Measurements from ENCODE around the gene INTS7. TPM values are rescaled to one million over a fixed set of nuclear protein-coding genes. Genes with fewer than 3 reads are reported as not detected.

Gene INTS7
- total and polyA plus RNA-seq, 2 of the 4 experiments (the other 2 are of a cell fraction) = 8.3 to 24.9 TPM

DNA sequence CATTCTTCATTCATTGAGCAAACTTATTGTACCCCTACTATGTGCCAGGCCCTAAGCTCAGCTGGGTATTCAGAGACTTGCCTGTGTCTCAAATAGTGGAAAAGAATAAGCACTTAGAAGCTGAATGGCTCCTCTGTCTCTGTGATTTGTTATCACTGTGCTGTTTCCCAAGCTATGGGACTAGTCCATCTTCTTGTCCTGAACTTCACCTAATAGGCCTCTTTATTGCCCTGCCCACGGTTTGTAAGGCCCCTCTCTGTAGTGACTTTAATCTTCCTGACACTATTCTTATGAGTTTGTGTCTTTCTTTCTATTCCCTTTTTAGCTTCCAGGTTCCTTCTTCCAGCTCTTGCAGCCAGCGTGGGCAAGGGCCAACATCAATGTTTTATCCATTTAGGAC, 119.4 kb downstream of the INTS7 start:
- no peak overlapping the region for H2BK120ac ChIP-seq (ENCODE audit: low read depth, low read length)
- no peak overlapping the region for H2AFZ ChIP-seq (replicated peaks; ENCODE audit: low read length, poor library complexity)
- H2AK5ac ChIP-seq (ENCODE audit: low read depth, low read length) = no peak overlapping the region
- no peak overlapping the region for H4K91ac ChIP-seq (ENCODE audit: insufficient read depth, low read depth, low read length)
- POLR2A ChIA-PET (ENCODE audit: unreplicated experiment) = no interaction called here
- ATAC-seq (ENCODE audit: low read depth) (no peak), DNase-seq (no peak)
- H3K79me1 ChIP-seq (ENCODE audit: low read depth in 1 of 2, low read length in 2 of 2) = no peaks in the 10 kb centered on the region
- intact Hi-C loops (cut with micrococcal nuclease) (no loop called here), dilution Hi-C loops (cut with HindIII; ENCODE audit: low sequenced_read_pairs, unreplicated experiment) (no loop called here), in situ Hi-C loops (cut with MboI; ENCODE audit: low sequenced_read_pairs) (no loop called here)
- H3K9ac ChIP-seq (ENCODE audit: low read depth, low read length) = no peak overlapping the region
- WGBS, 2 experiments (ENCODE audit: extremely low coverage in 2 of 2, insufficient read length in 1 of 2) = no CpG with 5 or more reads among the region's 2 CpGs
- H3K27ac ChIP-seq (ENCODE audit: insufficient read depth, low read length) = no peak overlapping the region
- TF ChIP-seq FOS (IDR thresholded peaks at IDR 0.05; ENCODE audit: low read depth, low read length) (no peak), RCOR1 (IDR thresholded peaks at IDR 0.05; ENCODE audit: insufficient replicate concordance, low read length) (no peak), MAFK (IDR thresholded peaks at IDR 0.05; ENCODE audit: low read depth, low read length) (no peak), RFX5 (IDR thresholded peaks at IDR 0.05; ENCODE audit: low read depth, low read length) (no peak), BHLHE40 (IDR thresholded peaks at IDR 0.05; ENCODE audit: low read depth, low read length) (no peak), NFE2L2 (IDR thresholded peaks at IDR 0.05; ENCODE audit: low read depth, low read length) (no peak), CEBPB (IDR thresholded peaks at IDR 0.05; ENCODE audit: low read depth, low read length) (no peak), MAZ (IDR thresholded peaks at IDR 0.05; ENCODE audit: borderline replicate concordance, low read depth, low read length) (no peak), MXI1 (IDR thresholded peaks at IDR 0.05; ENCODE audit: borderline replicate concordance, low read depth, low read length) (no peak), RAD21 (IDR thresholded peaks at IDR 0.05; ENCODE audit: low read length) (no peak), POLR2A (IDR thresholded peaks at IDR 0.05; ENCODE audit: low read depth, low read length) (no peak)
- TF ChIP-seq, protein P1, sequence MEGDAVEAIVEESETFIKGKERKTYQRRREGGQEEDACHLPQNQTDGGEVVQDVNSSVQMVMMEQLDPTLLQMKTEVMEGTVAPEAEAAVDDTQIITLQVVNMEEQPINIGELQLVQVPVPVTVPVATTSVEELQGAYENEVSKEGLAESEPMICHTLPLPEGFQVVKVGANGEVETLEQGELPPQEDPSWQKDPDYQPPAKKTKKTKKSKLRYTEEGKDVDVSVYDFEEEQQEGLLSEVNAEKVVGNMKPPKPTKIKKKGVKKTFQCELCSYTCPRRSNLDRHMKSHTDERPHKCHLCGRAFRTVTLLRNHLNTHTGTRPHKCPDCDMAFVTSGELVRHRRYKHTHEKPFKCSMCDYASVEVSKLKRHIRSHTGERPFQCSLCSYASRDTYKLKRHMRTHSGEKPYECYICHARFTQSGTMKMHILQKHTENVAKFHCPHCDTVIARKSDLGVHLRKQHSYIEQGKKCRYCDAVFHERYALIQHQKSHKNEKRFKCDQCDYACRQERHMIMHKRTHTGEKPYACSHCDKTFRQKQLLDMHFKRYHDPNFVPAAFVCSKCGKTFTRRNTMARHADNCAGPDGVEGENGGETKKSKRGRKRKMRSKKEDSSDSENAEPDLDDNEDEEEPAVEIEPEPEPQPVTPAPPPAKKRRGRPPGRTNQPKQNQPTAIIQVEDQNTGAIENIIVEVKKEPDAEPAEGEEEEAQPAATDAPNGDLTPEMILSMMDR (conservative IDR thresholded peaks at IDR 0.05; ENCODE audit: low read depth, low read length) = no peak
- TF ChIP-seq, protein P2, sequence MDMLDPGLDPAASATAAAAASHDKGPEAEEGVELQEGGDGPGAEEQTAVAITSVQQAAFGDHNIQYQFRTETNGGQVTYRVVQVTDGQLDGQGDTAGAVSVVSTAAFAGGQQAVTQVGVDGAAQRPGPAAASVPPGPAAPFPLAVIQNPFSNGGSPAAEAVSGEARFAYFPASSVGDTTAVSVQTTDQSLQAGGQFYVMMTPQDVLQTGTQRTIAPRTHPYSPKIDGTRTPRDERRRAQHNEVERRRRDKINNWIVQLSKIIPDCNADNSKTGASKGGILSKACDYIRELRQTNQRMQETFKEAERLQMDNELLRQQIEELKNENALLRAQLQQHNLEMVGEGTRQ (IDR thresholded peaks at IDR 0.05; ENCODE audit: low read depth, low read length) = no peak
- TF ChIP-seq, protein P3, sequence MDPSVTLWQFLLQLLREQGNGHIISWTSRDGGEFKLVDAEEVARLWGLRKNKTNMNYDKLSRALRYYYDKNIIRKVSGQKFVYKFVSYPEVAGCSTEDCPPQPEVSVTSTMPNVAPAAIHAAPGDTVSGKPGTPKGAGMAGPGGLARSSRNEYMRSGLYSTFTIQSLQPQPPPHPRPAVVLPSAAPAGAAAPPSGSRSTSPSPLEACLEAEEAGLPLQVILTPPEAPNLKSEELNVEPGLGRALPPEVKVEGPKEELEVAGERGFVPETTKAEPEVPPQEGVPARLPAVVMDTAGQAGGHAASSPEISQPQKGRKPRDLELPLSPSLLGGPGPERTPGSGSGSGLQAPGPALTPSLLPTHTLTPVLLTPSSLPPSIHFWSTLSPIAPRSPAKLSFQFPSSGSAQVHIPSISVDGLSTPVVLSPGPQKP (IDR thresholded peaks at IDR 0.05; ENCODE audit: borderline replicate concordance, low read depth, low read length) = no peak
- H4K5ac ChIP-seq (ENCODE audit: low read depth, low read length) = no peak overlapping the region
- H3K27me3 ChIP-seq (ENCODE audit: control insufficient read depth, insufficient read depth, low read length) = peaks cover 7% of the 10 kb centered on the region
- peaks cover 6% of the 10 kb centered on the region for H3K4me1 ChIP-seq (ENCODE audit: control insufficient read depth, insufficient read depth, low read length)
- H3K4me2 ChIP-seq (ENCODE audit: low read depth, low read length) = no peak overlapping the region
- H3K9me1 ChIP-seq (ENCODE audit: insufficient read depth, low read length) = peaks cover 5% of the 10 kb centered on the region
- H3K56ac ChIP-seq (ENCODE audit: extremely low read depth, insufficient read depth, low read length) = no peak overlapping the region
- H3K4me3 ChIP-seq (ENCODE audit: insufficient read depth, low read depth, low read length) = no peak overlapping the region
- no peaks in the 10 kb centered on the region for H3K36me3 ChIP-seq (ENCODE audit: control insufficient read depth, insufficient read depth, low read length)
- no peaks in the 10 kb centered on the region for H4K20me1 ChIP-seq (ENCODE audit: insufficient read depth, low read length)
- no peak overlapping the region for H2BK20ac ChIP-seq (ENCODE audit: low read depth, low read length)
- H3K4ac ChIP-seq (ENCODE audit: low read depth, low read length) = no peak overlapping the region
- H3K14ac ChIP-seq (replicated peaks; ENCODE audit: low read depth, low read length) = no peak overlapping the region
- H3K18ac ChIP-seq (ENCODE audit: low read depth, low read length) = no peak overlapping the region
- H2AK9ac ChIP-seq (replicated peaks; ENCODE audit: low read depth, low read length, poor library complexity) = no peak overlapping the region
- no peak overlapping the region for H2BK5ac ChIP-seq (ENCODE audit: low read depth, low read length, poor library complexity, severe bottlenecking)
- no peak overlapping the region for H3K23ac ChIP-seq (ENCODE audit: low read depth, low read length)
- no TSS peak for BruUV-seq (replicated peaks)
- no peaks in the 10 kb centered on the region for H3K9me3 ChIP-seq (ENCODE audit: control insufficient read depth, insufficient read depth, low read length)
- H4K8ac ChIP-seq (ENCODE audit: low read depth in 2 of 2, low read length in 2 of 2) = no peak overlapping the region
- CTCF ChIA-PET = no interaction called here
- H2BK15ac ChIP-seq (ENCODE audit: low read depth, low read length) = no peak overlapping the region

Data from IMR-90 (cell line).